Measurements from ENCODE around the gene PCGF2.

PCGF2 gene

DNA sequence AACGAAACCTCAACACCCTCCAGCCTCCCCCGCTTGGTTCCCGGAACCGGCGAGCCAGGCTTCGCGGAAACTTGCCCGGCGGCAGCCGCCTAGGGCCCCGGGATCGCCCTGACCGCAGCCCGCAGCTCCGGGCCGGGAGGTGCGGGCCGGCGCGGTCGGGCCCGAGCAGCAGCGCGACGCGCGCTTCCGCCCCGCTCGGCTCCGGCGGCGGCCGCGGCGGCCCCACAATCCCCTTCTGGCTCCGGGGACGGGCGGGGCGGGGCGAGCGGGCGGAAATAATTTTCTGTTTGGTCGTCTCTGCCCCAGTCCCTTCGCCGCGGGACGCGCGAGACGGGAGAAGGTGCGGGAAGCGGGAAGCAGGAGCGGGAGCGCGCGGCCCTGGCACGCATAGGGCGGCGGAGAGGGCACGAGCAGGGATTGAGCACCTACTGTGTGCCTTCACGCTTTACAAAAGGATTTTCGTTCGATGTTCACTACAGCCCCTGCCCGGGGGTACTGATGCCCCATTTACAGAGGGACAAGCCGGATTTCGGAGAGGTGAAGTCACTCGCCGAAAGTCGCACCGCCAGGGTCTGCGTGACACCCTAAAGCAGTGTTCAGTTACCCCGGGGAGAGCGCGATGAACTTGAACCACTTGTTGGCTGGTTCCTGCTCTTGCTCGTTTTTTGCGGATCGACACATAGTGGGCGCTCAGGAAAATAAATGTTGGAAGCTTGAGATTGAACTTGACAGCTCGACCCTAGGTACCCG, 45.8 kb downstream of the PCGF2 start:
- DNase-seq: peak; percentile 71 to 72

DNA sequence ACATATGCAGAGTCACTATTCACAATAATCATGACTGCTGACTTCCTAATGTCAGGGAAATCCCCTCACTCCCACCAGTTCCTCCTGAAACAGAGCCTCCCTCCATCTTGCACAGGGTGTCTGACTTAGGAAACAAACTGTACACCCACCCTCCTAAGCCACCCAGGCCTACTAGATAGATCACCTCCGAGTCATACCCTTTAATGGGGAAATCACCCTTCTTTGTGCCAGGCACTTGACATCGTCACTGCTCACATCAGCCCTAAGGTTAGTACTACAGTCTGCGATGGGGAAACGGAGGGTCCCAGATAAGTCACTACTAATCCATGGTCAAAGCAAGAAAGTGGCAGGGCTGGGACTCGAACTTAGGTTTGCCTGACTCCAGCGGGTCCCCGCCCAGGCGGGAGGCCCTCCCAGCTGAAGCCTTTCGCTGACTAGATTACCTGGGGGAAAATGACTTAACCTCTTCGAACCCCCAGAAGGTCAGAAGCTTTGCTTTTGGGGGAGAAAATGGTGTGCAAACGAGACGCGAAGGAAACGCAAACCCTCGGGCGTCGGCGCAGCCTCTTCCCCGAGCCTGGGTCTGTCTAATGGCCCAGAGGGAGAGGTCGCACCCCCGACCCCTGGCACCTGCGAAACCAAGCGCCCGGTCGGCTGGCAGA, 46.5 kb downstream of the PCGF2 start:
- peak; percentile 41 to 52 for DNase-seq

DNA sequence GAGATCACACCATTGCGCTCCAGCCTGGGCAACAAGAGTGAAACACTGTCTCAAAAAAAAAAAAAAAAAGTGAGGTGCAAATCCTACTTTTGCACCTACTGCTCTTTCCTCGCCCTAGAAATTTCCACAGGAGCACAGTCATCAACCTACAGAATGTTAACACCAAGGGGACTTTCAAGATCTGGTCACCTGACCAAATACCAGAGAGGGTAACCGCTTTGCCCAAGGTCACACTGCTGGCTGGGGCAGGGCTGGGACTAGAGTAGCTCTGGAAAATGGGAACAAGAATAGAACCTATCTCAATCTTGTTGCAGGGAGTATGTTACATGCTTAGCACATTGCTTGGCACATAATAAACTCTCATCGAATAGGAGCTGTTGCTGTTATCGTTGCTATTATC, 49.4 kb downstream of the PCGF2 start:
- DNase-seq: no peak

DNA sequence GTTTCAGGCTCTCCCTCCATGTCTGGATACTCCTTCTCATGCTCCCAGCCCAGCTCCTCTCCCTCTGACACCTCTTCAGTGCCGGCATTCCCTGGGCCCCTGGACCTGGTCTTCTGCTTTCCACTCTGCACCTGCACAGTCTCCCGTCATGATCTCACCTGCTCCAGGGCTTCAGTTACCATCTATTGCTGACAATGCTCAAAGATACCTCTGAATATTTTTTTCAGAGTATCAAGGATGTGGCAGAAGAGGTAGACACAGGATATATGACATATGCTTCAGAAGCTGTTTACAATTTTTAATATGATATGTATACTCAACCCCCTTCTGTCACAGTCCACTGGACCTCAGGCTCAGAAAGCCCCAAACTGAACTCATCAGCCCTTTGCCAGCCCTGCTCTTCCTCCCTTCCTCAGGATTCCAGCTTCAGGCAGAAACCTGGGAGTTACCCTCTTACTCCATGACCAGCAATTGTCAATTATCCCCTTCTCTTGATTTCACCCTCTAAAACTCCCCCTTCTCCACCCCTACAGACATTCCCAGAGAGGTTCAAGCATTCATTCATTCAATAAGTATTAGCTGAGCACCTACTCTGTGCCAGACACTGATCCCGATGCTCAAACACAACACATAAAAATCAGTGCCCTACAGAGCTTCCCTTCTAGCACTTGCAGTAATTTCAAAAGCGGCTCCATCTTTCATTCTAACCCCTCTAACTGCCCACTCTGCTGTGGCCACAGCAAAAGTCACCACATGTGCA, 50.9 kb downstream of the PCGF2 start:
- no peak for DNase-seq

DNA sequence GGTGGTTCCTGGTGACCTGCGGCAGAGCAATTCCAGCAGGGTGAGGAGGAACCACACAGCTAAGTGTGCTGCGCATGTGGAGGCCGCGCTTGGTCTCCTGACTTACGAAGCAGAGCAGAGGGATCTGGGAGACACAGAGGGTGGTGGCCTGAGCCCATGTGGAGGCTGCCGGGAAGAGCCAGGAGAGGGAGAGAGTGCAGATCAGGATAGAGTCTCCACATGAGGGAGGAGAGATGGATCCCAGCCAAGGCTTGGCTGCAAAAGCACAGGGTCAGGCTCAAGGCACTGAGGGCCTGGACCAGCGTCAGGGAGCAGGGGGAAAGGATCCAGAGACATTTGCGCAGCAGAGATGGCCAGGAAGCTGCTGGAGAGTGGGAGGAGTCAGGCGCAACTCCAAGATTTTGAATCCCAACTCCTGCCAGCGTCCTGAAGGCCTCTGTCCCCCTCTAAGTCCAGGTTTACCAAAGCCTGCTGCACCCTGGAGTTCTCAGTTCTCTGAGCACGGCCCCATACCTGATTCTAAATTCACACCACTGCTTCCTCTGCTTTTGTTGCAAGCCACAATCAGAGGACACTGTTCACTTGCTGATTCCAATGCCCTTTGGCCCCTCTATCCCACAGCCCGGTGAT, 54.3 kb downstream of the PCGF2 start:
- DNase-seq: no peak

DNA sequence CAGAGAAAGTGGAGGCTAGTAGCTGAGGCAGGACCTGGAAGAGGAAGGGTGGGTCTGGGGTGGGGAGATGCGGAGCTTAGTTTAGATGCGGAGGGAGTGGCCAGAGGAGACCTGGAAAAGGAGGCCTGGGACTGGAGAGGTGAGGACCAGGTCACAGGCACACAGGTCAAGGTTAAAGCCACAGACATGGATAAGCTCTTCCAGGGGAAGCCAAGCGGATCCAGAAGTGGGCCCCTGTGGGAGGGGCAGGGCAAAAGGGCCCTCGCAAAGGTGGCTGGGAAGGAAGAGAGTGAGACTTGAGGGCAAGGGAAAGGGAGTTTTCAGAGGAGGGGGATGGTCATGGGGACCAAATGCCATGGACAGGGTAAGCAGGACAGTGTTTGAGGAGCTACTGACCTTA, 57.0 kb downstream of the PCGF2 start:
- no peak for DNase-seq

DNA sequence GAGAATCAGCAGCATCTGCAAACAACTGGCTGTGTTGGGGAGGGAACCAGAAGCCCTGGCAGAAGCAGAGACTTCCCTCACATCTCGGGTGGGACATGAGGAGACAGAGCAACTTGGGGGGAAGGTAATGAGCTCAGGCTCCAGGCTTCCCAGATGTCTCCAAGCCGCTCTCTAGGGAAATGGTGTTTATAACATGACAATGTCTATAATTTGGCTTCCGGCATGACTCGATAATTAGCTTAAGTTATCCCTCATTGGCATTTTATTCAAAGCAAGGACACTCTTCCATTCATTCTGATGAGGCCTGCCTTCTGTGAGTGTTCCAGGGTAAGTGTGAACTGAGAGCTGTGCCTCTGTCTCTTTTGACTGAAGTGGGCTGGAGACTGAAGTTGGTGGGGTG, 57.8 kb downstream of the PCGF2 start:
- DNase-seq: no peak

DNA sequence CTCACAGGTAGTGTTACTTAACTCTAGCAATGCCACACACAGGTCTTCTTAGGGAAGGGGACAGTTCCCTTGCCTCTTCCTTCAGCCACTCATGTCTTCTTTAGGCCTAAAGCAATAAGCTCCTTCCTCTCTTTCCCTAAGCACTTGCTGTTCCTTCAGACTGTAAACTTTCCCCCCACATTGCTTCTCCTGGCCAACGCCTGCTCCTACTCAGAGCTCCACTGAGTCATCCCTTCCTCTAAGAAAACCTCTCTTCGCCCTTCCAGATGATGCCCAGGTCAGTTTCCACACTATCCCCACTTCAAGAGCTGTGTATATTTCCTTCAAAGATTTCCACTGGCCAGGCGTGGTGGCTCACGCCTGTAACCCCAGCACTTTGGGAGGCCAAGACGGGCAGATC, 60.9 kb downstream of the PCGF2 start:
- no peak for DNase-seq

DNA sequence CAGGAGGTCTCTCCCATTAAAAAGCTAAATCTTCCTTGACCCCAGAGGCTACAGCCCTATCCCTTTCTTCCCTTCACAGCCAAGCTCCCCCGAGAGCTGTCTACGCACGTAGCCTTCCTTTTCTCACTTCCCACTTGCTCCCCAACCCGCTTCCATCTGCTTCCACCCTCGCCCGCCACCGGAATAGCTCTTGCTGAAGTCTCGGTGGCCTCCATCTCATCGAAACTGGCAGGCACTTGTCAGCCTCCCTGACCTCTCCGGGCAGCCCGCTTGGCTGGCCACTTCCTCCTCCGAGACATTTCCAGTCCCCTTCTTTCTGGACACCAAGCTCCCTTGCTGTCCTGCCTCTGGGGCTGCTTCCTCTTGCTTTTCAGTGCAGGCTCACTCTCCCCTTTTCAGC, 62.6 kb downstream of the PCGF2 start:
- DNase-seq: no peak

Data from NCI-H524 (cell line).